Epithelial cell of proximal tubule (primary cell): ENCODE measurements around the gene OTUD1. TPM values are rescaled to one million over a fixed set of nuclear protein-coding genes. Genes with fewer than 3 reads are reported as not detected.
"Not testable (repeated sequence)": the region's sequence is repeated elsewhere in the genome, so short reads cannot be mapped to it uniquely, and the experiment has no call there.

Experiments
- DNase-seq: peaks from one replicate; pipeline ENCODE4 v3.0.0-alpha.2; 2011; ENCODE audit warnings: low read depth
- H3K4me3 ChIP-seq: 2 replicates; pipeline ENCODE4 v1.5.1; 2011; ENCODE audit warnings: low read depth, mild to moderate bottlenecking, low read length
- total RNA-seq: library from RNA; depleted of rRNA; stranded (reverse); fragments of >200 nt; gene quantifications from 2 replicates; pipeline ENCODE4 v1.2.3, GENCODE V29; 2015
- TF ChIP-seq, protein P1 (sequence below): conservative IDR thresholded peaks from 2 replicates; pipeline ENCODE4 v1.5.1; 2012; ENCODE audit warnings: low read depth, mild to moderate bottlenecking, low read length

OTUD1 gene, protein sequence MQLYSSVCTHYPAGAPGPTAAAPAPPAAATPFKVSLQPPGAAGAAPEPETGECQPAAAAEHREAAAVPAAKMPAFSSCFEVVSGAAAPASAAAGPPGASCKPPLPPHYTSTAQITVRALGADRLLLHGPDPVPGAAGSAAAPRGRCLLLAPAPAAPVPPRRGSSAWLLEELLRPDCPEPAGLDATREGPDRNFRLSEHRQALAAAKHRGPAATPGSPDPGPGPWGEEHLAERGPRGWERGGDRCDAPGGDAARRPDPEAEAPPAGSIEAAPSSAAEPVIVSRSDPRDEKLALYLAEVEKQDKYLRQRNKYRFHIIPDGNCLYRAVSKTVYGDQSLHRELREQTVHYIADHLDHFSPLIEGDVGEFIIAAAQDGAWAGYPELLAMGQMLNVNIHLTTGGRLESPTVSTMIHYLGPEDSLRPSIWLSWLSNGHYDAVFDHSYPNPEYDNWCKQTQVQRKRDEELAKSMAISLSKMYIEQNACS
- total RNA-seq, result 4.7 and 6.2 TPM in 2 replicates

GRCh38 chr10:23438547-23439451 lies at the start of gene OTUD1:
TSS of gene OTUD1 (plus strand) at chr10:23439075. CDS start at chr10:23439458, 383 bp downstream.
- TF ChIP-seq, protein P1, sequence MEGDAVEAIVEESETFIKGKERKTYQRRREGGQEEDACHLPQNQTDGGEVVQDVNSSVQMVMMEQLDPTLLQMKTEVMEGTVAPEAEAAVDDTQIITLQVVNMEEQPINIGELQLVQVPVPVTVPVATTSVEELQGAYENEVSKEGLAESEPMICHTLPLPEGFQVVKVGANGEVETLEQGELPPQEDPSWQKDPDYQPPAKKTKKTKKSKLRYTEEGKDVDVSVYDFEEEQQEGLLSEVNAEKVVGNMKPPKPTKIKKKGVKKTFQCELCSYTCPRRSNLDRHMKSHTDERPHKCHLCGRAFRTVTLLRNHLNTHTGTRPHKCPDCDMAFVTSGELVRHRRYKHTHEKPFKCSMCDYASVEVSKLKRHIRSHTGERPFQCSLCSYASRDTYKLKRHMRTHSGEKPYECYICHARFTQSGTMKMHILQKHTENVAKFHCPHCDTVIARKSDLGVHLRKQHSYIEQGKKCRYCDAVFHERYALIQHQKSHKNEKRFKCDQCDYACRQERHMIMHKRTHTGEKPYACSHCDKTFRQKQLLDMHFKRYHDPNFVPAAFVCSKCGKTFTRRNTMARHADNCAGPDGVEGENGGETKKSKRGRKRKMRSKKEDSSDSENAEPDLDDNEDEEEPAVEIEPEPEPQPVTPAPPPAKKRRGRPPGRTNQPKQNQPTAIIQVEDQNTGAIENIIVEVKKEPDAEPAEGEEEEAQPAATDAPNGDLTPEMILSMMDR, result peak; percentile 11
- peak; percentile 26 for DNase-seq

DNA sequence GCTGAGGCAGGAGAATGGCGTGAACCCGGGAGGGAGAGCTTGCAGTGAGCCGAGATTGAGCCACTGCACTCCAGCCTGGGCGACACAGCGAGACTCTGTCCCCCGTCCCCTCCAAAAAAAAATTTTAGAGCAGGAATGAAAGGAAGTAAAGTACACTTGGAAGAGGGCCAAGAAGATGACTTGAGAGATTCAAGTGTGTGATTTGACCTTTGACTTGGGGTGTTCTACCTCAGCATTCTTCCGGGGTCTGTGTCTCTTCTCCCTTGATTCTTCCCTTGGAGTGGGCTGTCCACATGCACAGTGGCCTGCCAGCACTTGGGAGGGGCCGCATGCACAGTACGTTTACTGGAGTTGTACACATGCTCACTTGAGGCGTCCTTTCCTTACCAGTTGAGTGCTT lies 48.5 kb upstream of the OTUD1 start:
- DNase-seq, H3K4me3 ChIP-seq: not testable (repeated sequence)

More at GRCh38 chr10:23438547-23439451, at the start of gene OTUD1:
- peak within 1 kb of the TSS; percentile 80 for H3K4me3 ChIP-seq

- TF ChIP-seq, protein P1, result no peak
- no peak overlapping the region for H3K4me3 ChIP-seq
- DNase-seq, result no peak
Observed at GRCh38 chr10:23390809-23391208, 48.1 kb upstream of the OTUD1 start.

DNA sequence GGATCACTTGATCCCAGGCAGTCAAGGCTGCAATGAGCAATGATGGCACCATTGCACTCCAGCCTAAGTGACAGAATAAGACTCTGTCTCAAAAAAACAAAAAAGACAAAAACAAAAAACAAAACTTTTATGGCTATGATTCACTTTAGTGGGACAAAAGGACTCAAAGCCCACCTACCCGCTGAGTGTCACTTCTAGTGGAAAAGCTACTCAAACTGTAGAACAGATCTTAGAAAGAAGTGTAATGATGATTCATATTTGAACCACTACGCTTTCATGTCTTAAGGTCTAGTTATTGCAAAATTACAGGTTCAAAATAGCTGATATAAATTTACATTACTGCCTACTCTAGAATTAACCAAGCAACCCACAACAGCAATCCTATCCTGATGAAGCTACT lies 47.1 kb upstream of the OTUD1 start:
- TF ChIP-seq, protein P1, result no peak
- no peak overlapping the region for H3K4me3 ChIP-seq
- DNase-seq, result no peak

- no peak for DNase-seq
- TF ChIP-seq, protein P1, result no peak
- H3K4me3 ChIP-seq, result no peak overlapping the region
Observed at GRCh38 chr10:23395017-23395416, 43.9 kb upstream of the OTUD1 start.

DNA sequence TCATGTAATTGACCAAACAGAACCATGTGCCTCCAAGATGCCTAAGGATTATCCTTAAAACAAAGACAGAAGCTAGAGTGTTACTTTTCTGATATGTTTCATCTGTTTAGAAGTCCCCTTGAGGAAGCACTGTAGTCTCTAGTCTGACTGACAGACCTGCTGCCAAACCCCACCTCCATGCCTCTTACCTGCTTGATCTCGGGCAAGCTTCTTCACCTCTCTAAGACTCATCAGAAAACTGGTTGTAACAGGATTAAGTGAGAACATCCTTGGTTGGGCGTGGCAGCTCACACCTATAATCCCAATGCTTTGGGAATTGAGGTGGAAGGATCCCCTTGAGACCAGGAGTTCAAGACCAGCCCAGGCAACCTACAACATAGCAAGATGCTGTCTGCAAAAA lies 42.2 kb upstream of the OTUD1 start:
- TF ChIP-seq, protein P1, result no peak
- no peak for DNase-seq
- H3K4me3 ChIP-seq, result no peak overlapping the region

DNA sequence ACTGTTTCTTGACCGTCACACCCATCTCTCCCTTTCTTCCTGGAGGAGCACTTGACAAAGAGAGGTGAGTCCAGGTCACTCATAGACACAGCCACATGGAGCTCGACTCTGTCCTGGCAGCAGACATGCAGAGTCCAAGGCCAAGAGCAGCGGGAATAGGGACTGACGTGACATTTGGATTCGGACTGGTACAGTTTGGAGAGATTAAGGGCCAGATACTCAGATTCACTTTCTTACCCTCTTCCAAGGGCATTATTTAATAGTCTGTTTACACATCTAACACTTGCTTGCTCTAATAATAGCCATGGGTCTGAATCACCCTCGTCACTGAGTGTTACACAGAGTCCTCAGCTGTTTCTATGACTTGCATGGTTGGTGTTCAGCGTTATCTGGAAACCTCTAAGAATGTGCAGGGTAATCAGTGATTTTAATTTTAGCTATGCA lies 39.2 kb upstream of the OTUD1 start:
- DNase-seq, result no peak
- no peak overlapping the region for H3K4me3 ChIP-seq
- TF ChIP-seq, protein P1, result no peak
